HG03066 (cell line): ENCODE data around the gene PROM2.

Experiments
- ATAC-seq: cut with Tn5 transposase; IDR thresholded peaks from one replicate; pipeline ENCODE4 v1.9.1; 2021; ENCODE audit warnings: low read depth; ENCODE audit not compliant: unreplicated experiment

PROM2 gene

DNA sequence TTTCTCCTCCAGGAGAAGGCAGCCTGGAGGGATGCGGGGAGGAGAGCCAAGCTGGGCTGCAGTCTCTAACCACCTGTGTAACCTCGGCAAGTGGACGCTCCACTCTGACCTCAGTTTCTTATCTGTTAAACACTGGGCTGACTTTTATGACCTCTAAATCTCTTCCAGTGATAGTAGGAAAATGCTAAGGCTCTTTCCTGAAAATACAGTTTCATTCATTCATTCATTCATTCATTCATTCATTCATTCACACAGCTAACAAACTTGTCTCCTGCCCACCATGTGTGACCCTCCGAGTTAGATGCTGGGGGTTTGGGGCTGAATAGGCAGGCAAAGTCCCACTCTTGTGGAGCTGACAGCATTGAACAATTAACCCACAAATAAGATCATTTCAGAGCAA is 9.3 kb downstream of the PROM2 start:
- ATAC-seq = no peak

GRCh38 chr2:95284886-95285541 is 10.8 kb downstream of the PROM2 start:
- no peak for ATAC-seq

GRCh38 chr2:95285542-95285932 is 11.3 kb downstream of the PROM2 start:
- no peak for ATAC-seq

DNA sequence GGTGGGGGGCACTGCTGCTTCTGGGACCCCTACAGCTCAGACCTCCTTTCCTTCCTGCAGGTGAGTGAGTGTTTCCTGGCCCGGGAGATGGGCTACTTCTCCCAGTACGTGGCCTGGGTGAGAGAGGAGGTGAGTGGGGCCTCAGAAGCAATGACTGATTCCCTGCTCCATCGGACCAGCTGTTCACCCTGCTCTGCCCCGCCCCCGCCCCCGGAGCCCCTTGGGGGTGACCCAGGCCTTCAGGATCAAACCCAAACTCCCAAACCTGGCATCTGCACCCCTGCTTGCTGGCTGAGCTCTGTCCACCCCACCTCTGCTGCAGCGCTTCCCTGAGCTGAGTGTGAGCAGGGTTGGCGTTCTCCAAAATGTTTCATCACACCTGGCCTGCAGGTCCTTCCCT is 13.1 kb downstream of the PROM2 start:
- no peak for ATAC-seq

- ATAC-seq = no peak
Observed at GRCh38 chr2:95287806-95288205, 13.6 kb downstream of the PROM2 start.

GRCh38 chr2:95289253-95289652 is 15.0 kb downstream of the PROM2 start:
- ATAC-seq = no peak

GRCh38 chr2:95291222-95291621 is 17.0 kb downstream of the PROM2 start:
- ATAC-seq = no peak

DNA sequence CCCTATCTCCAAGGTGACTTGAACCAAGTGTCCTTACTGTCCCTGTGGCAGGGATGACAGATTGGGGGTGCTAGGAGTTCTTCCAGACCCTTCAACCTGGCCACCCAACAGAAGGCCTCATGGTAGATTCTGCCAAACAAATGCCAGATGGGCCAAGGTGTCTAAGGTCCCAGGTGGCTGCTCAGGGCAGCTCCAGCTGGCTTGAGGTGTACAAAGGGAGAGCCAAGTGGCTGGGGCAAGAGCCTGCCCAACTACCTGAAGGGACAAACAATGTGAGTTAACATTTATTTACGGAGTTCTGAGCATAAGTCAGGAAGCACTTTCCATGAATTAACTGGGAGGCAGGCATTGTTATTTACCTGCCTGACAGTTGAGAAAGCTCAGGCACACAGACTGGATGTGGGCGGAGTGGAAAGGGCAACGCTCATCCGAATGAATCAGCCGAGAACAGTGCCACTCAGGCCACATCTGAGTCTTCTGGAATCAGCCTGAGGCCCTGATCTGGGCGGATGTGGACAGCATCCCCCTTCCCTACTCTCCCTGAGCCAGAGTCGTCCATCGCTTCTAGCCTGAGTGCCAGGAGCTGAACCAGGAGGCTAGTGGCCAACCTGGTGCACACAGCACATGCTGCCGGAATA is 18.5 kb downstream of the PROM2 start:
- no peak for ATAC-seq

DNA sequence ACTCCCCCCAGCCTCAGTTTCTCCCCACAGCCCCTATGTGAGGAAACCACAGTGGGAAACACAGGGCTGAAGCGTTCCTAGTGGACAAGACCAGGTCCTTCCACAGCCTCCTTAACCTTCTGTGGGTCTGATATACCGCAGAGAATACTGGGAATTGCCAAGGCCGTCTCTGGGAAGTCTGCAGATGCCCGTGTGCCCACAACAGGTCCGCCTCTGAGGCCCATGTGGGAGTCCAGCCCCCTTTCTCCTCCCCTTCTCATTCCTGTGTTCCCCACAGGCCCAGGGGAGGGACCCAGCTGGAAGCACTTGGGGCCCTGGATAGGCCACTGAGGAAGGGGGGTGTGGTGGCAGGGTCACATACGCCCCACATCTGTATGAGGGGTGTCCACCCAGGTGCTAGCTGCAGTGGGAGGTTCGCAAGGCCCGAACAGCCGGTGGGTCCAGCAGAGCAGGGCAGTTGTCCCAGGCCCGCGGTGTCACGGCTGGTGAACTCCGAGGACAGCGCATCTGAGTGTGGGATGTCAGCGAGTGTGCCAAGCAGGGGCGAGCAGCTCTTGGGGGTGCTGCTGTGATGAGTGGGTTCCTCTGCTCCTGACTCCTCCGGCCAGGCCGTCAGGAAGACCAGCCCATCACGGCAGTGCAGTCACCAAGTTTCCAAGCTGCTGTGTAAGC is 20.5 kb downstream of the PROM2 start:
- no peak for ATAC-seq

DNA sequence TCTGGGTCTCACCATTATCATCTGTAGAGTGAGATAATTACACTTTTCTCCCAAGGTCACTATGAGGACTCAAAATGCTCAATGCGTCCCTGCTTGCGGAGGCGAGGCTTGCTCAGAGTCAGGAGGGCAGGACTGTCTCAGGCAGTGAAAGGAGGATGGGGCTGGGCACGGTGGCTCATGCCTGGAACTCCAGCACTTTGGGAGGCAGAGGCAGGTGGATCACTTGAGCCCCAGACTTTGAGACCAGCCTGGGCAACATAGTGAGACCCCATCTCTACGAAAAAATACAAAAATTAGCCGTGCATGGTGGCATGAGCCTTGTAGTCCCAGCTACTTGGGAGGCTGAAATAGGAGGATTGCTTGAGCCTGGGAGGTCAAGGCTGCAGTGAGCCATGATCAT is 21.1 kb downstream of the PROM2 start:
- ATAC-seq = no peak

- ATAC-seq = no peak
Observed at GRCh38 chr2:95296011-95296410, 21.8 kb downstream of the PROM2 start.

- ATAC-seq = no peak
Observed at GRCh38 chr2:95296880-95297487, 22.7 kb downstream of the PROM2 start, which contains the start of gene KCNIP3. Gene KCNIP3, plus strand, starts transcription at chr2:95297347. Its CDS starts 92 bp downstream, at chr2:95297439.

DNA sequence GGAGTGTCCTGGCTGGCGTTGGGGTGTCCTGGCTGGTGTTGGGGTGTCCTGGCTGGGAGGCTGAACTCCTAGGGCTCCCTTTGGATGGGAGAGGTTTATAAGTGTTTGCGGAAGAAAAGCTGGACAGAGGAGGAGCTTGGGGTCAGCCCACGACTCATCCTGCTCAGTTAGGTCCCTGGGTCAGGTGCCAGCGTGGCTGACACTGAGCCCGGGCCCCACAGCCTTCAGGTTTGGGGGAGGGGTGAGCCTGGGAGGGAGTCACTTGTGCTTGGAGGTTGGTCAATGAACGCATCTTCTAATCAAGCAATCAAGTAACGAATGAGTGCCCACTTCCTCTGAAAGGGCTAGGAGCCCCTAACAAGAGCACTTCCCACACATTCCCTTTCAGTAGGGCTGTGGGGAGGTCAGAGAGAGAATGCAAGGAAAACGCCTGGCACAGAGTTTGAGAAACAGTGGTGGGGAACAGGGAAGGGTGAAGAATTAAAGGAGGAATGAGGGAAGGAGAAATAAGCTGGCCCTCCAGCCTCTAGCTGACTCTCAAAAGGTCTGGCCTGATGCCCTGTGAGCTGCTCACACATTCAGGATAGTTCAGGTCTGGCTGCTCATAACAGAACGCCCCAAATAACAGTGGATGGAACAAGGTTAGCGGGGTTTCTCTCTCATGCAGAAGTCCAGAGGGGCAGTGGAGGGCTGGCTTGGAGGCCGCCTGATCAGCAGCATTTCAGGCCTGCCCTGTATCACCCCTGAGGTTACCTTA is 23.6 kb downstream of the PROM2 start:
- ATAC-seq = no peak

DNA sequence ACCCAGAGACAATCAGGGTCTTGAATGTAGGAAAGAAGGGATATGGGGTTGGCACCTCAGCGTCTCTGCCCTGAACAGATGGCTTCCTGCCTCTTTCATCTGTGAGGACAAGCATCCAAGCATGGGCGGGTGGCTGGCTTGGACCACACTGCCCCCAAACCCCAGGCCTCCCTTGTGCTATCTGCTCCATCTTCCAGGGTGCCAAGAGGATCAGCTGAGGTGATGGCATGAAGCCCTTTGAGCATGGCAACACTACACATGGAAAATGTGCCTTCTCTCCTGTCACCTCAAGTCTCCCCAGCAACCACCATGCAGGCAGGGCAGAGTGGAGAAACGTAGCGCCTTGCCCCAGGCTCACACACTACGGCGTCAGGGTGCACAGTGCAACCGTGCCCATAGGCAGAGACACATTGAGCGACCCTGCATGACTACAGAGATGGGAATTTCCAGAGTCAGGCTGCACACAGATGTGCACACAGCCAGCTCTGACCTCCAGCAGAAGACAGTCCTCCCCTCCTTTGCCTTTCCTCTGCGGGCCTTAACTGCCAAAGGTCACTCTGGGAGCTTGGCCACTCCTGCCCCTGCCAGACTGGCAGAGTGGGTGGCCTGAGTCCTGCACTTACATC is 24.4 kb downstream of the PROM2 start:
- no peak for ATAC-seq

DNA sequence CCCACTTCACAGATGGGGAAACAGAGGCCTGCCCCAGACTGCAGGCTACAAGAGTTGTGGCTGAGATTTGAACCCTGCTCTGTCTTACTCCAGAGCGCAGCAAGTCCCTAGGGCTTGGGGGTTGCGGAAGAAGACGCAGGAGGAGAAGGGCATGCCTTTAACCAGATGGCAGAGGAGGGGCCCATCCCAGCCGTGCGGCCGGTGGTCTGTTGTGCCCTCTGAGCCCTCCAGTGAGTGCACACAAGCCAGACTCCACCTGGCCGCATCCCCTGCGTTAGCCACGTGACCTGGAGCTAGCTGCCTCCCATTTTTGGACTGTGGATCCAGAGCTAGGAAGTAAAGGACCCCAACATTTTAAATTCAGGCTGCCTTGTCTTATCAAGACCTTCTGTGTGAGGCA is 25.7 kb downstream of the PROM2 start:
- no peak for ATAC-seq

DNA sequence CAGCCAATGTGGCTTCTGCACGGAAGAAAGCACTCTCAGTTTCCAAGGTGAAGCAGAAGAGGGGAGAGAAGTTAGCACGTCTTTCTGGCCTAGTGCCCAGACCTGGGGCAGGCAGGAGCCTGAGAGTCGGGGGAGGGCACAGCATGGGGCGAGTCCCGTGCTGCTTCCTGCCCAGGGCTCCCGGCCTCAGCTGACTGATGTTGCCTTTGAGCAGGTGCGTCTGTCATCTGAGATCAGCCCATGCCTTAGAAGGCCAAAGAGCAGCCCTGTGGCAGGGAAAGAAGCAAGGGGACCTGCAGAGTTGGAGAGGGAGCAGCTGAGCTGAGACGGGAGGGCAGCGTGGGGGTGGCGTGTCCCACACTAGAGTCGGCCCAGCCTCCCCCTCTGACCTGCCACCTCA is 26.2 kb downstream of the PROM2 start:
- ATAC-seq = no peak

DNA sequence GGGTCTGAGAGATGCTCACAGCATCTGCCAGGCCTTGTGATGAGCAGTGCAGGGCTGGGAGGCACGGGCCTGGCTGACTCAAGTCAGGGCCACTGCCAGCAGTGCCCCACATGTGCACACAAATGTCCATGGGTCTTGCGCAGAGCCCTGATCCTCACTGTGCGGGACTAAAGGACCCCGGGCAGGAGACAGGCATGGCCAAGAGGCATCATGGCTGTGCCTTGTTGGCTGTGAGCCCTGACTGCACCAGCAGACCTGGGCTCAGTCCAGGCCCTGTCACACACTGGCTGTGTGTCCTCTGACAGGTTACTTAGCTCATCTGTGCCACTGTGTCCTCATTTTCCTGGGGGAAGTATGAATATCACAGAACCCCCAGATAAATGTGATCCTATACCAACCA is 26.9 kb downstream of the PROM2 start:
- ATAC-seq = no peak

DNA sequence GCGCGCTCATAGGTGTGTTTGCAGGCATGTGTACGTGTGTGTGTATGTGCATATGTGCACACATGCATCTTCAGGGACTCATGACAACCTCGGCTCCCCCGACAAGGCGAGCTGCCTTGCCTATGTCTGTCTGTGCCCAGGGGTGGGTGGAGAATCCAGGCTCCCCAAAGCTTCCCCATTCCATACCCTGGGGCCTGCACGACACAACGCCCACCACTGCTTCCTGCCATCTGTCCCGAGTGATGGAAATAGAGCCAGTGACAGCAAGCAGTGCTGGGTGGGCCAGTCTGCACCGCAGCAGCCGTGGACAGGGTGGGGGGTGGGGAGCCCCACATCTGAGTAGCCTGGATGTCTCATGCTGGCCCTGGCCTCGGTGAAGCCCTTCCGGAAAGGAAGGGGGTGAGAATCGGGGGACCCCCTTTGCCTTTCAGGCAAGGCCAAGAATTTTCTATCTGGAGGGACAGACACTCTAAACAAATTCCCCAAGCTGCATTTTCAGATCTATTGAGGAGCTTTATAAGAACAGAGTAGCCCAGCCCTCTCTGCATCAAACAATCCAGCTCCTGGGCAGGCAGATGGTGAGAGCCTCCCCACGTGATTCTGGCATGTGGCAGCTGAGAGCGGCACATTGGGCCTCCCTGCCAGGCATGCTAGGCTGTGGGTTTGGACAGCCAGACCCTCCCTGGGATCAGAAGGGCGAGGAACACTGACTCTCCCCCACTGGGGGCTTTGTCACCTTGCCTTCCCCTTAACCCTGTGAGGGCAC is 27.8 kb downstream of the PROM2 start:
- ATAC-seq = no peak

- ATAC-seq = no peak
Observed at GRCh38 chr2:95303191-95303919, 29.1 kb downstream of the PROM2 start.
